DND-41 (cell line): ENCODE measurements around the gene PPP1R14C.

Experiments used
- EZH2 ChIP-seq: IDR thresholded peaks from 3 replicates; pipeline ENCODE4 v1.6.1; 2012; ENCODE audit warnings: borderline replicate concordance, low read depth, mild to moderate bottlenecking, moderate library complexity, low read length, inconsistent platforms; ENCODE audit not compliant: severe bottlenecking
- TF ChIP-seq, protein P1 (sequence below): IDR thresholded peaks from 2 replicates; pipeline ENCODE4 v1.5.1; 2012; ENCODE audit warnings: borderline replicate concordance, low read length, moderate library complexity, mild to moderate bottlenecking; ENCODE audit not compliant: poor library complexity, severe bottlenecking; ENCODE audit errors: extremely low read depth

DNA sequence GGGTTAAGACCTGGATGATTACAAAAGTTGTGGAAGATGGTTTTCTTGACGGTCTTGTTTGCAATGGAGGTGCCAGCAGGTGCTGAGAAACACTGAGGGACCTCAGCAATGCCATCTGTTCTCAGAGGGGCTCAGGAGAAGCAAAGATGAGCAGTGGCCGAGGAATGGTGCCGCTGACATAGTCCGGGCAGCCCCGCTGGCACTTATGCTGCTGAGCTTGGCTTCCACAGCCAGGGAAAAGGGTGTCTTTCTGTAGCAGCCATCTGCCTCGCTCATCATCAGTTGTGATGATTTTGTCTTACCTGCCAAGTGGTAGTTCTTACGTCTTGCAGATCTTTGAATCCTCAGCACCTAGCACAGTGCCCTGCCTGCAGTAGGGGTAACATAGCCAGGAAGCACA lies 55.7 kb downstream of the PPP1R14C start:
- TF ChIP-seq, protein P1, sequence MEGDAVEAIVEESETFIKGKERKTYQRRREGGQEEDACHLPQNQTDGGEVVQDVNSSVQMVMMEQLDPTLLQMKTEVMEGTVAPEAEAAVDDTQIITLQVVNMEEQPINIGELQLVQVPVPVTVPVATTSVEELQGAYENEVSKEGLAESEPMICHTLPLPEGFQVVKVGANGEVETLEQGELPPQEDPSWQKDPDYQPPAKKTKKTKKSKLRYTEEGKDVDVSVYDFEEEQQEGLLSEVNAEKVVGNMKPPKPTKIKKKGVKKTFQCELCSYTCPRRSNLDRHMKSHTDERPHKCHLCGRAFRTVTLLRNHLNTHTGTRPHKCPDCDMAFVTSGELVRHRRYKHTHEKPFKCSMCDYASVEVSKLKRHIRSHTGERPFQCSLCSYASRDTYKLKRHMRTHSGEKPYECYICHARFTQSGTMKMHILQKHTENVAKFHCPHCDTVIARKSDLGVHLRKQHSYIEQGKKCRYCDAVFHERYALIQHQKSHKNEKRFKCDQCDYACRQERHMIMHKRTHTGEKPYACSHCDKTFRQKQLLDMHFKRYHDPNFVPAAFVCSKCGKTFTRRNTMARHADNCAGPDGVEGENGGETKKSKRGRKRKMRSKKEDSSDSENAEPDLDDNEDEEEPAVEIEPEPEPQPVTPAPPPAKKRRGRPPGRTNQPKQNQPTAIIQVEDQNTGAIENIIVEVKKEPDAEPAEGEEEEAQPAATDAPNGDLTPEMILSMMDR, result no peak
- TF ChIP-seq EZH2, result no peak
